Natural killer cell (primary cell): Measurements from ENCODE around the gene ISG20. TPM values are rescaled to one million over a fixed set of nuclear protein-coding genes. Genes with fewer than 3 reads are reported as not detected.

ENCODE experiments used
- ATAC-seq, 3 donors: fragments of 150-1000 bp in 2 of 3; fragments of 200-7000 bp in 1 of 3; cut with Tn5 transposase; 1 replicate in 1 of 3; 2 replicates in 2 of 3; pipeline ENCODE4 v1.10.0; 2021; ENCODE audit warnings: mild to moderate bottlenecking in 2 of 3, moderate library complexity in 2 of 3
- DNase-seq, 2 donors: peaks; one replicate each; pipeline versions ENCODE4 v3.0.0 to v3.0.0-alpha.2; 2013 to 2021; ENCODE audit warnings: mixed read lengths in 1 of 2
- H3K27ac ChIP-seq: one replicate; pipeline ENCODE4 v1.5.1; 2013; ENCODE audit warnings: mild to moderate bottlenecking, low read length
- H3K27me3 ChIP-seq: one replicate; pipeline ENCODE4 v1.6.1; 2013; ENCODE audit warnings: low read length; ENCODE audit not compliant: control insufficient read depth, insufficient read depth
- H3K36me3 ChIP-seq: one replicate; pipeline ENCODE4 v1.6.1; 2013; ENCODE audit warnings: low read length; ENCODE audit not compliant: control insufficient read depth, insufficient read depth
- H3K4me1 ChIP-seq: one replicate; pipeline ENCODE4 v1.6.1; 2013; ENCODE audit warnings: low read length; ENCODE audit not compliant: control insufficient read depth, insufficient read depth
- H3K4me3 ChIP-seq: one replicate; pipeline ENCODE4 v1.5.1; 2013; ENCODE audit warnings: low read length
- H3K9me3 ChIP-seq: one replicate; pipeline ENCODE4 v1.6.1; 2013; ENCODE audit warnings: low read length; ENCODE audit not compliant: control insufficient read depth, insufficient read depth
- H3K27ac Mint-ChIP-seq, 2 donors: one replicate each; pipeline ENCODE4 v1.8.0; 2022; ENCODE audit warnings: mild to moderate bottlenecking in 2 of 2, mixed read lengths in 2 of 2, moderate library complexity in 1 of 2
- H3K27me3 Mint-ChIP-seq, 2 donors: one replicate each; pipeline ENCODE4 v1.8.0; 2022; ENCODE audit warnings: low read depth in 2 of 2, mixed read lengths in 2 of 2
- H3K36me3 Mint-ChIP-seq: one replicate; pipeline ENCODE4 v1.8.0; 2022; ENCODE audit warnings: mixed read lengths
- H3K4me1 Mint-ChIP-seq, 2 donors: one replicate each; pipeline ENCODE4 v1.8.0; 2022; ENCODE audit warnings: mixed read lengths in 2 of 2
- H3K4me3 Mint-ChIP-seq: one replicate; pipeline ENCODE4 v1.8.0; 2022; ENCODE audit warnings: mild to moderate bottlenecking, moderate library complexity, mixed read lengths
- H3K9me3 Mint-ChIP-seq, 2 donors: one replicate each; pipeline ENCODE4 v1.8.0; 2022; ENCODE audit warnings: mixed read lengths in 2 of 2
- CTCF ChIP-seq: fragments of 200-600 bp; IDR thresholded peaks from one replicate; pipeline ENCODE4 v1.8.0; 2022; ENCODE audit warnings: antibody characterized with exemption
- WGBS: methylation state at CpG from one replicate; pipeline ENCODE4 v1.1.7; 2013; ENCODE audit warnings: missing lambda C conversion rate; ENCODE audit not compliant: insufficient coverage; 5-methylcytosine and 5-hydroxymethylcytosine counted together
- intact Hi-C: fragments of 100-400 bp; cut with micrococcal nuclease; formaldehyde crosslinking; loops from one replicate; pipeline ENCODE4 v1.14.2; 2022
- total RNA-seq, 4 donors: library from RNA; stranded (reverse); fragments of 120-200 nt in 1 of 4; gene quantifications; one replicate each; pipeline versions ENCODE4 v1.2.3 to v1.2.4, GENCODE V29; 2013 to 2022

ISG20 gene
- total RNA-seq, 3 donors from 2014 or later (not counting 1 experiment from before 2014, with no cell fraction given): 80.6 to 137 (median 116) TPM

DNA sequence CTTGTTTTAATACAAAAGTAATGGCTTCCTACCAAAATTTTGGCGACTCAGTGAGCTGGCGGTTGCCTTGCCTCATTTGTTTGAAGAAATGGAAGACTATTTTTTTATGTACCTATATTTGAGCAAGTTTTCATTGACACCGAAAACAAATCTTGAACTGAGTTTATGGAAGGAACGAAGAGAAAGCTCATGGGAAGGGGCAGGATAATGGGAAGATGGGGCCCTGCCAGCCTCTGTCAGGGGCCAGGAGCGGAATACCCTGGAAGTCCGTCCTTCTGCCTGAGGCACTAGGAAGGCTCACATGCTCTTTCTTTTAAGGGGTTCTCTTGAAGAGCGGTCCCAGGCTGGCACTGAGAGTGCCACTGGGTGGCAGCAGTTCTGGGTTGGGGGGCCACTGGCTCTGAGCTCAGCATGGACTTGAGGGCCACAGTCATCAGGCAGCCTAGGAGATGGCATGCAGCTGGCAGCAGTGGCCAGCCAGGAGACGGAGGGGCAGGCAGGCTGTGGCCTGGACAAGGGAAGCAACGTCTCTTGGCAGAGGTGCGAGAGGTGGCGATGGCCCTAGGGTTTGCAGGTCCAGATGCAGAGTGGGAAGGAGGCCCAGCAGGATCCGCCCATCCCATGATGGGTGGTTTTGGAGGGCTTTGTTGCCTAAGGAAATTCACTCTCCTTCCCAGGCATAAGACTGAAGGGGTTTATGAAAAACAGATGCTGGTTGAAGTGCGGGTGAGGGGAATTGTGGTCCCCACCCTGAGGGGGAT, 41.6 kb downstream of the ISG20 start:
- Mint-ChIP-seq H3K4me1 (no peaks in the 10 kb centered on the region), H3K4me3 (no peak overlapping the region), H3K9me3 (no peaks in the 10 kb centered on the region), H3K27me3 (peaks cover 13 to 17% of the 10 kb centered on the region in 2 donors), H3K36me3 (no peaks in the 10 kb centered on the region), H3K27ac (no peak overlapping the region)
- Histone ChIP-seq H3K27me3 (no peaks in the 10 kb centered on the region), H3K4me1 (no peaks in the 10 kb centered on the region), H3K9me3 (no peaks in the 10 kb centered on the region), H3K36me3 (no peaks in the 10 kb centered on the region), H3K27ac (no peak overlapping the region), H3K4me3 (no peak overlapping the region)
- intact Hi-C loops: no loop called here
- WGBS: 94% methylated on average over 12 of the region's 13 CpGs
- DNase-seq: no peak
- ATAC-seq: no peak
- TF ChIP-seq CTCF: no peak

- ATAC-seq: no peak
Observed at GRCh38 chr15:88681610-88682221, 42.9 kb downstream of the ISG20 start.

DNA sequence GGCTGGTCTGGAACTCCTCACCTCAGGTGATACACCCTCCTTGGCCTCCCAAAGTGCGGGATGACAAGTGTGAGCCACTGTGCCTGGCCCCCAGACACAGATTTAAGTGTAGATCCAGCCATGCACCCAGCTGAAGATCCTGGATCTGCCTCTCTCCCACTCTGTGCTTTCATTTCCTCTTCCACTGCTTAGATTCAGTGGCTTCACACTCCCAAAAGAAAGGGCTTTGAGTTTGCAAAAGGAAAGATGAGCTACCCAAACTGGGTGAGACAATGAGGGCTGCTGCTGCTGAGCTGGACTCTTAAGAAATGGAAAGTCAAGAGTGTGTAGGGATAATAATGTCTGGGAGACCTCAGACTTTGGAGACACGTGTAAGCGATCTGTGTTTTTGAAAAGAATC, 45.5 kb downstream of the ISG20 start:
- H3K27me3 Mint-ChIP-seq: peaks cover 11 to 14% of the 10 kb centered on the region in 2 donors
- H3K27ac Mint-ChIP-seq: no peak overlapping the region
- ATAC-seq: no peak
- Histone ChIP-seq H3K4me1 (no peaks in the 10 kb centered on the region), H3K27me3 (no peaks in the 10 kb centered on the region), H3K4me3 (no peak overlapping the region), H3K9me3 (no peaks in the 10 kb centered on the region), H3K36me3 (no peaks in the 10 kb centered on the region), H3K27ac (no peak overlapping the region)
- 0% methylated on average over 1 of the region's 3 CpGs for WGBS
- H3K4me1 Mint-ChIP-seq: no peaks in the 10 kb centered on the region
- intact Hi-C loops: no loop called here
- DNase-seq: no peak
- TF ChIP-seq CTCF: no peak
- no peaks in the 10 kb centered on the region for H3K9me3 Mint-ChIP-seq
- H3K36me3 Mint-ChIP-seq: no peaks in the 10 kb centered on the region
- no peak overlapping the region for H3K4me3 Mint-ChIP-seq

More at GRCh38 chr15:88681610-88682221, 42.9 kb downstream of the ISG20 start:
- Mint-ChIP-seq H3K4me3 (no peak overlapping the region), H3K36me3 (no peaks in the 10 kb centered on the region), H3K9me3 (no peaks in the 10 kb centered on the region), H3K27ac (no peak overlapping the region), H3K4me1 (no peaks in the 10 kb centered on the region), H3K27me3 (peaks cover 15 to 21% of the 10 kb centered on the region in 2 donors)
- DNase-seq: no peak
- intact Hi-C loops: no loop called here
- 84% methylated on average over 13 of the region's 13 CpGs for WGBS
- no peak overlapping the region for H3K4me3 ChIP-seq
- no peak for TF ChIP-seq CTCF
- no peaks in the 10 kb centered on the region for H3K4me1 ChIP-seq
- no peak overlapping the region for H3K27ac ChIP-seq
- H3K36me3 ChIP-seq: no peaks in the 10 kb centered on the region
- H3K9me3 ChIP-seq: no peaks in the 10 kb centered on the region
- H3K27me3 ChIP-seq: no peaks in the 10 kb centered on the region
